ENCODE measurements around the gene PDCD1. TPM values are rescaled to one million over a fixed set of nuclear protein-coding genes. Genes with fewer than 3 reads are reported as not detected.
"Not testable (repeated sequence)": the region's sequence is repeated elsewhere in the genome, so short reads cannot be mapped to it uniquely, and the experiment has no call there.

Gene PDCD1
- total RNA-seq, 1 donor, result not detected

DNA sequence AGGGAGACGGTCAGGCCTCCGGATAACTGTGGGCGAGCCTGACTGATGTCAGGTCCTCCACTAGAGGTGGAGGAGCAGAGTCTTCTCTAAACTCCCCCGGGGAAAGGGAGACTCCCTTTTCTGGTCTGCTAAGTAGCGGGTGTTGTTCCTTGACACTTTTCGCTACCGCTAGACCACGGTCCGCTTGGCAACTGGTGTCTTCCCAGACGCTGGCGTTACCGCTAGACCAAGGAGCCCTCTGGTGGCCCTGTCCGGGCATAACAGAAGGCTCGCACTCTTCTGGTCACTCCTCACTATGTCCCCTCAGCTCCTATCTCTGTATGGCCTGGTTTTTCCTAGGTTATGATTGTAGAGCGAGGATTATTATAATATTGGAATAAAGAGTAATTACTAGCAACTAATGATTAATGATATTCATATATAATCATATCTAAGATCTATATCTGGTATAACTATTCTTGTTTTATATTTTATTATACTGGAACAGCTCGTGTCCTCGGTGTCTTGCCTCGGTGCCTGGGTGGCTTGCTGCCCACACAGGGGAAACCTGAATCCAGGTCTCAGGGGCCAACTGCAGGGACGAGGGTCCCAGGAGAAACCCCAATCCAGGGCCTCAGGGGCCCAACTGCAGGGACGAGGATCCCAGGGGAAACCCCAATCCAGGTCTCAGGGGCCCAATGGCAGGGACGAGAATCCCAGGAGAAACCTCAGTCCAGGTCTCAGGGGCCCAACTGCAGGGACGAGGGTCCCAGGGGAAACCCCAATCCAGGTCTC lies 17.2 kb upstream of the PDCD1 start:
- not testable (repeated sequence) for H3K4me3 ChIP-seq (ENCODE audit: low read depth, low read length)
- DNase-seq (ENCODE audit: low read depth), result peak; percentile 30
- TF ChIP-seq, protein P1, sequence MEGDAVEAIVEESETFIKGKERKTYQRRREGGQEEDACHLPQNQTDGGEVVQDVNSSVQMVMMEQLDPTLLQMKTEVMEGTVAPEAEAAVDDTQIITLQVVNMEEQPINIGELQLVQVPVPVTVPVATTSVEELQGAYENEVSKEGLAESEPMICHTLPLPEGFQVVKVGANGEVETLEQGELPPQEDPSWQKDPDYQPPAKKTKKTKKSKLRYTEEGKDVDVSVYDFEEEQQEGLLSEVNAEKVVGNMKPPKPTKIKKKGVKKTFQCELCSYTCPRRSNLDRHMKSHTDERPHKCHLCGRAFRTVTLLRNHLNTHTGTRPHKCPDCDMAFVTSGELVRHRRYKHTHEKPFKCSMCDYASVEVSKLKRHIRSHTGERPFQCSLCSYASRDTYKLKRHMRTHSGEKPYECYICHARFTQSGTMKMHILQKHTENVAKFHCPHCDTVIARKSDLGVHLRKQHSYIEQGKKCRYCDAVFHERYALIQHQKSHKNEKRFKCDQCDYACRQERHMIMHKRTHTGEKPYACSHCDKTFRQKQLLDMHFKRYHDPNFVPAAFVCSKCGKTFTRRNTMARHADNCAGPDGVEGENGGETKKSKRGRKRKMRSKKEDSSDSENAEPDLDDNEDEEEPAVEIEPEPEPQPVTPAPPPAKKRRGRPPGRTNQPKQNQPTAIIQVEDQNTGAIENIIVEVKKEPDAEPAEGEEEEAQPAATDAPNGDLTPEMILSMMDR (IDR thresholded peaks at IDR 0.05; ENCODE audit: insufficient read depth, low read length), result peak; percentile 28

DNA sequence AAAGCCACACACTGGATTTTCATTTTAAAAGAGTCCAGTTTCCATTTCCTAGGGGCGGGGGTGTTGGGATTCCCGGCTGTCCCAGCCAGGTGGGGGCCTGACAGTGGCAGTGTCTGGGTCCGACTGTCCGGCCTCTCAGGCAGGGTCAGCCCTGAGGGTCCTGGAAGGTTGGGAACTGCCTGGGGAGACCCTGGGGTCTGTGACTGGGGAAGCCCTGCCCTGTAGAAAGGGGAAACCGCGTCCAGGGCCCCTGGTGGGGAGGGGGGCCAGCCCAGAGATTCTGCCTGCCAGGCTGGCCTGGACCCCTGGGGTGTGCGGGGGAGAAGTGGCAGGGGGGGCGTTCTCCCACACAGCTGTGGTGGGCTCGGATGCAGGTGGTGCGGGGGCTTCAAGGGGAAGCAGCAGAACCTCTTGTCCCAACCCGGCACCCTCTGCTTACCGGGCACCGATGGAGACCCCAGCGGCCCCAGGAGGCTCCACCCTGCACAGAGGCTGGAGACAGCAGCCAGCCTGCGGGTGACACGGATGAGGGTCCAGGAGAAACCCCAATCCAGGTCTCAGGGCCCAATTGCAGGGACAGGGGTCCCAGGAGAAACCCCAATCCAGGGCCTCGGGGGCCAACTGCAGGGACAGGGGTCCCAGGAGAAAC lies 15.7 kb upstream of the PDCD1 start:
- no peak for DNase-seq (ENCODE audit: low read depth)
- TF ChIP-seq, protein P1 (IDR thresholded peaks at IDR 0.05; ENCODE audit: insufficient read depth, low read length), result no peak
- H3K4me3 ChIP-seq (ENCODE audit: low read depth, low read length), result no peak overlapping the region

GRCh38 chr2:241873803-241874110 lies 15.1 kb upstream of the PDCD1 start:
- no peak for DNase-seq (ENCODE audit: low read depth)
- TF ChIP-seq, protein P1 (IDR thresholded peaks at IDR 0.05; ENCODE audit: insufficient read depth, low read length), result no peak
- H3K4me3 ChIP-seq (ENCODE audit: low read depth, low read length), result no peak overlapping the region

GRCh38 chr2:241873081-241873802 lies 14.5 kb upstream of the PDCD1 start:
- TF ChIP-seq, protein P1 (IDR thresholded peaks at IDR 0.05; ENCODE audit: insufficient read depth, low read length), result no peak
- DNase-seq (ENCODE audit: low read depth), result no peak
- no peak overlapping the region for H3K4me3 ChIP-seq (ENCODE audit: low read depth, low read length)

- H3K4me3 ChIP-seq (ENCODE audit: low read depth, low read length), result no peak overlapping the region
- TF ChIP-seq, protein P1 (IDR thresholded peaks at IDR 0.05; ENCODE audit: insufficient read depth, low read length), result no peak
- DNase-seq (ENCODE audit: low read depth), result no peak
These were observed 13.6 kb upstream of the PDCD1 start for GRCh38 chr2:241872313-241872642.

DNA sequence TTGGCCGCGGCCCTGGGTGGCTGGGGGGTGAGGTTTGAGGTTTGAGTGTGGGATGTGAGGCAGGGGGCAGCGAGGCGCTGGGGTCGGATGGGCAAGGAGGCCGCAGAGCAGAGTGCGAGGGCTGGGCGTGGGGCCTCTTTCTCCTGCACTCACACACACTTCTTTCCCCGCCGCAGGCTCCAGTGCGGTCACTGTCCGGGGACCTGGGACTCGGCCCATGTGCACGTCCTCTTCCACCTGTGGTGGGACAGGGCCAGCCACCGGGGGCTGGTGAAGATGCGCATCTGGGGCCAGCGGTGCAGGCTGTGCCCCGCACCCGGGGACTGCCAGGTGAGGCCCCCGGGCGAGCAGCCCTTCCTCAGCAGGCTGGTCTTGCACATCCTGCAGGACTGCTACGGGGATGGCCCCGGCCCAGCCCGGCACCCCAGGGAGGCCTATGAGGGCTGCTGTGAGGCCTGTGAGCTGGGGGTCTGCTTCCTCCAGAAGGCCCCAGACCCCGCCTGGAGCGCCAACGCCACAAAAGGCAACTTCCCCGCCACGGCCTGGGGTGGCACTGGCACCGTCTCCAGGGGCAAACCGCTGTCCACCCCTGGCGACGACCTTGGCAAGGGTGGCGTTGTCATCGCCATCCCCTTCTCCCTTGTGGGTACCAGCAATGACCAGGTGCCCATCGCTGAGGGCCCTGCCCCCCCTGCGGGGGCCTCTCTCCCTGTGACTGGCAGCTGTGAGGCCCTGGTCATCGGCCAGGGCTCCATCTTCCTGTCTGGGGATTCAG lies 13.0 kb upstream of the PDCD1 start:
- TF ChIP-seq, protein P1 (IDR thresholded peaks at IDR 0.05; ENCODE audit: insufficient read depth, low read length), result no peak
- no peak for DNase-seq (ENCODE audit: low read depth)

More for the DNA sequence above, 13.0 kb upstream of the PDCD1 start:
- no peak overlapping the region for H3K4me3 ChIP-seq (ENCODE audit: low read depth, low read length)

Measured in fibroblast of the aortic adventitia (primary cell).